Thyroid gland (tissue), 4 donors: ENCODE data around the gene AMN.

Source experiments
- POLR2A ChIP-seq, 2 donors: fragments of 450-650 bp; IDR thresholded peaks; one replicate each; pipeline ENCODE4 v1.6.1; 2017; ENCODE audit warnings: antibody characterized with exemption in 2 of 2, mild to moderate bottlenecking in 2 of 2, moderate library complexity in 1 of 2
- TF ChIP-seq, protein P1 (sequence below), 6 experiments: fragments of 200-600 bp in 3 of 6; fragments of 450-650 bp in 3 of 6; sonication (generic) in 3 of 6; IDR thresholded peaks; one replicate each; pipeline ENCODE4 v1.5.1; 2016 to 2019; ENCODE audit warnings: antibody characterized with exemption in 6 of 6, mild to moderate bottlenecking in 2 of 6, inconsistent platforms in 1 of 6, moderate library complexity in 1 of 6

DNA sequence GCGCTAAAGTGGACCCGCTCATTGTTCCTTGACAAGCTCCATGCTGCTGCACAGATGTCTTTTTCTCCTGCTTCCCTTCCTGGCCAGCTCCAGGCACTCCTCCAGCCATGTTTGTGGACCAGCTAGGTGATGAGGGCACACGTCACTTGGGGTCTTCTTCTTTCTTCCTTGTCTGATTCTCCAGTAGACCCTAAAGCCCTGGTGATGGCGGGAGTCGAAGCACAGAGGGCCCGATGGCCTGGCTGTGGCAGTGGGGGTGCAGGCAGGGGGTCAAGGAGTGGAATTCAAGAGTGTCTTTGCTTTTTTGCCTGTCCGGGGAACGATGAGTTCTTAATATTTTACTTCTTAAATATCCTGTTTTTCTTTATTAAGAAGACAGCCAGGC lies 23.0 kb upstream of the AMN start:
- TF ChIP-seq, protein P1, sequence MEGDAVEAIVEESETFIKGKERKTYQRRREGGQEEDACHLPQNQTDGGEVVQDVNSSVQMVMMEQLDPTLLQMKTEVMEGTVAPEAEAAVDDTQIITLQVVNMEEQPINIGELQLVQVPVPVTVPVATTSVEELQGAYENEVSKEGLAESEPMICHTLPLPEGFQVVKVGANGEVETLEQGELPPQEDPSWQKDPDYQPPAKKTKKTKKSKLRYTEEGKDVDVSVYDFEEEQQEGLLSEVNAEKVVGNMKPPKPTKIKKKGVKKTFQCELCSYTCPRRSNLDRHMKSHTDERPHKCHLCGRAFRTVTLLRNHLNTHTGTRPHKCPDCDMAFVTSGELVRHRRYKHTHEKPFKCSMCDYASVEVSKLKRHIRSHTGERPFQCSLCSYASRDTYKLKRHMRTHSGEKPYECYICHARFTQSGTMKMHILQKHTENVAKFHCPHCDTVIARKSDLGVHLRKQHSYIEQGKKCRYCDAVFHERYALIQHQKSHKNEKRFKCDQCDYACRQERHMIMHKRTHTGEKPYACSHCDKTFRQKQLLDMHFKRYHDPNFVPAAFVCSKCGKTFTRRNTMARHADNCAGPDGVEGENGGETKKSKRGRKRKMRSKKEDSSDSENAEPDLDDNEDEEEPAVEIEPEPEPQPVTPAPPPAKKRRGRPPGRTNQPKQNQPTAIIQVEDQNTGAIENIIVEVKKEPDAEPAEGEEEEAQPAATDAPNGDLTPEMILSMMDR (IDR thresholded peaks at IDR 0.05): no peak
- TF ChIP-seq POLR2A (IDR thresholded peaks at IDR 0.05): no peak
